SU-DHL-6 (cell line): ENCODE measurements around the gene PDC.

Experiments used
- CTCF ChIP-seq: fragments of 200-600 bp; sonication (generic); IDR thresholded peaks from one replicate; pipeline ENCODE4 v1.5.1; 2017; ENCODE audit warnings: antibody characterized with exemption, mild to moderate bottlenecking, low read length, moderate library complexity; ENCODE audit not compliant: insufficient read depth, poor library complexity, severe bottlenecking
- EZH2phosphoT487 ChIP-seq: fragments of 200-600 bp; sonication (generic), shearing (Covaris generic); conservative IDR thresholded peaks from 2 replicates; pipeline ENCODE4 v1.6.1; 2018; ENCODE audit warnings: mild to moderate bottlenecking, antibody characterized with exemption, low read length, moderate library complexity, mixed read lengths

GRCh38 chr1:186486061-186486460, 25.1 kb upstream of the PDC start:
- TF ChIP-seq CTCF (no peak), EZH2phosphoT487 (no peak)
